Measurements from ENCODE around the gene PPL.

GRCh38 chr16:4940719-4941118 is 3.8 kb upstream of the PPL start:
- TF ChIP-seq CTCF (IDR thresholded peaks at IDR 0.05) (no peak), POLR2A (IDR thresholded peaks at IDR 0.05) (no peak)

All from heart left ventricle (tissue), 13 donors.